NCI-H345 treated with DMSO at 0.1 percent for 48 hours (cell line): ENCODE measurements around the gene KLF3.
"Not testable (repeated sequence)": the region's sequence is repeated elsewhere in the genome, so short reads cannot be mapped to it uniquely, and the experiment has no call there.

Source experiments
- DNase-seq: peaks from one replicate; lab custom pipeline; 2025; ENCODE audit not compliant: unreplicated experiment; lab: John Stamatoyannopoulos, UW

Gene KLF3

GRCh38 chr4:38663801-38664705 lies at the start of gene KLF3:
KLF3 (plus strand) TSS chr4:38664199; CDS start chr4:38680626, 16,427 bp downstream.
- DNase-seq, result peak; percentile 63

GRCh38 chr4:38614231-38614630 lies 49.8 kb upstream of the KLF3 start:
- DNase-seq, result no peak

- no peak for DNase-seq
Measured at GRCh38 chr4:38615847-38616246, 48.2 kb upstream of the KLF3 start.

- no peak for DNase-seq
Measured at GRCh38 chr4:38618505-38618904, 45.5 kb upstream of the KLF3 start.

- DNase-seq, result no peak
Measured at GRCh38 chr4:38619316-38619715, 44.7 kb upstream of the KLF3 start.

GRCh38 chr4:38620065-38620464 lies 43.9 kb upstream of the KLF3 start:
- no peak for DNase-seq

- no peak for DNase-seq
Measured at GRCh38 chr4:38620527-38621027, 43.4 kb upstream of the KLF3 start.

- peak; percentile 15 for DNase-seq
Measured at GRCh38 chr4:38621028-38621684, 42.8 kb upstream of the KLF3 start.

- no peak for DNase-seq
Measured at GRCh38 chr4:38621831-38622230, 42.2 kb upstream of the KLF3 start.

GRCh38 chr4:38622340-38622739 lies 41.7 kb upstream of the KLF3 start:
- not testable (repeated sequence) for DNase-seq

- DNase-seq, result no peak
Measured at GRCh38 chr4:38623260-38623659, 40.7 kb upstream of the KLF3 start.

- DNase-seq, result no peak
Measured at GRCh38 chr4:38624311-38624710, 39.7 kb upstream of the KLF3 start.

GRCh38 chr4:38625508-38625907 lies 38.5 kb upstream of the KLF3 start:
- no peak for DNase-seq

- DNase-seq, result not testable (repeated sequence)
Measured at GRCh38 chr4:38626901-38627444, 37.0 kb upstream of the KLF3 start.

- DNase-seq, result no peak
Measured at GRCh38 chr4:38630519-38630918, 33.5 kb upstream of the KLF3 start.

- DNase-seq, result no peak
Measured at GRCh38 chr4:38634047-38634759, 29.8 kb upstream of the KLF3 start.

- no peak for DNase-seq
Measured at GRCh38 chr4:38639242-38639641, 24.8 kb upstream of the KLF3 start.

- DNase-seq, result no peak
Measured at GRCh38 chr4:38641811-38642210, 22.2 kb upstream of the KLF3 start.

- DNase-seq, result no peak
Measured at GRCh38 chr4:38644201-38644600, 19.8 kb upstream of the KLF3 start.

GRCh38 chr4:38647101-38647819 lies 16.7 kb upstream of the KLF3 start:
- DNase-seq, result no peak

GRCh38 chr4:38650133-38650532 lies 13.9 kb upstream of the KLF3 start:
- DNase-seq, result no peak
